ENCODE measurements around the gene ZBTB24.
"Not testable (repeated sequence)": the region's sequence is repeated elsewhere in the genome, so short reads cannot be mapped to it uniquely, and the experiment has no call there.

ZBTB24 gene

GRCh38 chr6:109471105-109471810 lies 11.8 kb downstream of the ZBTB24 start:
- DNase-seq (ENCODE audit: low spot score) = no peak

GRCh38 chr6:109469591-109470189 lies 13.3 kb downstream of the ZBTB24 start:
- DNase-seq (ENCODE audit: low spot score) = no peak

GRCh38 chr6:109467696-109468095 lies 15.3 kb downstream of the ZBTB24 start:
- no peak for DNase-seq (ENCODE audit: low spot score)

GRCh38 chr6:109466212-109466923 lies 16.7 kb downstream of the ZBTB24 start:
- no peak for DNase-seq (ENCODE audit: low spot score)

- DNase-seq (ENCODE audit: low spot score) = no peak
Measured at GRCh38 chr6:109465772-109466171, 17.2 kb downstream of the ZBTB24 start.

- DNase-seq (ENCODE audit: low spot score) = no peak
Measured at GRCh38 chr6:109461733-109462526, 21.1 kb downstream of the ZBTB24 start.

GRCh38 chr6:109461205-109461604 lies 21.8 kb downstream of the ZBTB24 start:
- not testable (repeated sequence) for DNase-seq (ENCODE audit: low spot score)

GRCh38 chr6:109460161-109460829 lies 22.7 kb downstream of the ZBTB24 start:
- DNase-seq (ENCODE audit: low spot score) = no peak

GRCh38 chr6:109458774-109459531 lies 24.1 kb downstream of the ZBTB24 start:
- DNase-seq (ENCODE audit: low spot score) = no peak

- no peak for DNase-seq (ENCODE audit: low spot score)
Measured at GRCh38 chr6:109457562-109457996, 25.4 kb downstream of the ZBTB24 start.

GRCh38 chr6:109456710-109457561 lies 26.1 kb downstream of the ZBTB24 start:
- DNase-seq (ENCODE audit: low spot score) = no peak

- no peak for DNase-seq (ENCODE audit: low spot score)
Measured at GRCh38 chr6:109456111-109456583, 26.9 kb downstream of the ZBTB24 start.

- peak; percentile 77 for DNase-seq (ENCODE audit: low spot score)
Measured at GRCh38 chr6:109455437-109456110, 27.4 kb downstream of the ZBTB24 start, which contains the start of gene MICAL1. TSS of gene MICAL1 (minus strand) at chr6:109455772. CDS start at chr6:109454196, 1,576 bp downstream.

- DNase-seq (ENCODE audit: low spot score) = no peak
Measured at GRCh38 chr6:109454496-109455436, 28.3 kb downstream of the ZBTB24 start.

- no peak for DNase-seq (ENCODE audit: low spot score)
Measured at GRCh38 chr6:109453594-109454495, 29.2 kb downstream of the ZBTB24 start.

GRCh38 chr6:109453156-109453555 lies 29.9 kb downstream of the ZBTB24 start:
- DNase-seq (ENCODE audit: low spot score) = no peak

GRCh38 chr6:109452181-109452580 lies 30.8 kb downstream of the ZBTB24 start:
- no peak for DNase-seq (ENCODE audit: low spot score)
